ENCODE data around the gene BEGAIN.

BEGAIN gene

GRCh38 chr14:100601064-100601463 is 13.8 kb upstream of the BEGAIN start:
- DNase-seq (ENCODE audit: low read depth): no peak

DNA sequence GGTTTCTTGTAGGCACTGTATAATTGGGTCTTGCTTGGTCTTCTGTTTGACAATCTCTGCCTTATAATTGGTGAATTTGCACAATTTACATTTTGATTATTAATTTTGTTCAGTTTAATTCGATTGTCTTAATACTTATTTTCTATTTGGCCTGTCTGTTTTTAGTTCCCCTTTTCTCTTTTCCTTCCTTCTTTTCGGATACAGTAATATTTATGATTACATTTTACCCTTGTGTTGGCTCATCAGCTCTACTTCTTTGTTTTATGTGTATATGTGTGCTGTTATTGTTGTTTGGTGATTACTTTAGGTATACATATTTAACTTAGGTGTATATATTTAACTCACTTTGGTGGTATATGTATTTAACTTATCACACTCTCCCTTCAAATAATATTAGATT is 12.8 kb upstream of the BEGAIN start:
- DNase-seq (ENCODE audit: low read depth): no peak

- no peak for DNase-seq (ENCODE audit: low read depth)
Observed at GRCh38 chr14:100594625-100594951, 7.4 kb upstream of the BEGAIN start.

- no peak for DNase-seq (ENCODE audit: low read depth)
Observed at GRCh38 chr14:100593751-100594624, 6.8 kb upstream of the BEGAIN start.

DNA sequence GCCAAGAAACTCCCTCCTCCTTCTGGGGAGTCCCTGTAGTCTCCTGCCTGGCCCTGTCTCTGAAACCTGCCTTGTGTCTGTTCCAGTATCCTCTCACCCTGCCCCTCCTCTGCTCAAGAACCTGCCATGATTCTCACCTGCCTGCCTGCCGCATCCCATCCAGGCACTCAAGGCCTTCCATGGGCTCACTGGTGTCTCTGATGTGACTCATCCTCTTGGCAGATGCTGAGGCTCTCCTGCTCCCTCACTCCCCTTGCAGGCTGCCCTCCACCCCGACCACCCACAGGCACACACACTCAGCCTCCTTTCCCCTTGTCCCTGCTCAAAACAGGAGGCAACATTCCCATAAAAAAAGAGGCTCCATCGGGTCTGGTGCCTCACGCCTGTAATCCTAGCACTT is 5.8 kb upstream of the BEGAIN start:
- DNase-seq (ENCODE audit: low read depth): no peak

GRCh38 chr14:100592461-100592891 is 5.3 kb upstream of the BEGAIN start:
- no peak for DNase-seq (ENCODE audit: low read depth)

DNA sequence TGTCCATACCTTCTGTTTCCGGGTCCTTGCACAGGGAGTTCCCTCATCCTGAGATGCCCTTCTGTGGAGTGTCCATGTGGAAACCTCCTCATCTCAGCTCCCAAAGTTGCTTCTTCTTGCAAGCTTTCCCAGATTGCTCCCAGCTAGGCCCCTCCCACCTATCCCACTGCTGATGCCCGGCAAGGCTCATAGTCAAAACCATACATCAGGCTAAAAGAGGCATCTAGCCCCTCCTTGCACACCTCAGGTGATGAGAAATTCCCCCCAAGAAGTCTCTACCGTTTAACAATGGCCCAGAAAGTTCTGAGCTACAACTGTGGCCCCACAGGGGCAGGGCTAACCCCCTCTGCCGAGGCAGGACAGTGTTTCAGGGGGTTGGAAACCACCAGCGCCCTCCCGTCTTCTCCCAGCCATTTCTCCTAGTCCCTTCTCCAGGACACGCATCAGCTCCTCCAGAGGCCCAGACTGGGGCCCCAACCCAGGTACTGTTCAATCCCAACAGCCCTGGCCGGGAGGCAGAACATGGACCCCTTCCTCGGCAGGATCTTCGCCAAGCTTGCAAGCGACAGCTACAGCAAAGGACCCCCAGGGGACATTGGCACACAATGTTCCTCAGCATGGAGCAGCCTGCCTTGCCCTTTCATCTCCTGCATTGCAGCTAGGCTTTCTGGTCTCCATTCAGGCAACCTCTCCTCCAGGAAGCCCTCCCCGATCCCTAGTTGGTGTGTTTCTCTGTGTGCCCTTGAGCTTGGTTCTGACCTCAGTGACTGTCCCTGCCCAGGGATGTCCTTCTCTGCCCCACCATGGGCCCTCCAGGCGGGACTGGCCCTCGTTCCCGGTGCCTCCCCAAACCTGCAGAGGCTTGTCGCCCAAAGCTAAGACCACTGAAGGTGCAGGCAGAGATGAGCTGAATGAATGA is 4.5 kb upstream of the BEGAIN start:
- no peak for DNase-seq (ENCODE audit: low read depth)

DNA sequence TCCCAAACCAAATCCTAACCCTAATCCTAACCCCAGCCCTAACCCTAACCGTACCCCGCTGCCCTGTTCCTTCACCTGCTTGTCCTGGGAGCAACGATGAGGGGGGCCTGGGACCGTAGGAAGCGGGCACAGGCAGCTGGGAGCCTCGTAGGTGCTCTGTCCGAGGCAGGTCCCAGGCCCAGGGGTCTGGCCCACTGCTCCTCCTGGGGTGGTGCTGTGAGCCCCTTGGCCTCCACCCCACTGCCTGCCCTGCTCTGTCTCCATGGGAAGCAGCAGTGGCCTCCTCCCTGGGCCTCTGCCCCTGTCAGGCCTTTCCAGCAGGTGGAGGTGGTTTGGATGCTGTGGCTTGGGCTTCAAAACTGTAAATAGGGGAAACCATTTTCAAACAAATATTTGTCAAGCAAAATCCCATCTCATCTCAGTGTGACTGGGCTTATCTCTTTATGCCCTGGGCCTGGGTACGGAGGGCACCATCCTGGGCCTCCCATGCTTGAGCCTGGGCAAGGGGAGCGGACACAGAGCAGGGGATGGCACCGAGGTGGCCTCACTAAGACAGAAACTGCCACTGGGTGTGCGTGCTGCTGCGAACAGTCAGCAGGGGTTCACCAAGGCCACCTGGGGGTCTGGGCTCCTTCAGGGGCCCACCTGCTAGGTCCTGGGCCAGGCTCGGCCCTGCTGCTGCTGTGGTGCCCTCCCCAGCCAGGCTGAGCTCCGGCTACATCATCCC is 3.7 kb upstream of the BEGAIN start:
- DNase-seq (ENCODE audit: low read depth): no peak

- no peak for DNase-seq (ENCODE audit: low read depth)
Observed at GRCh38 chr14:100589760-100590469, 2.7 kb upstream of the BEGAIN start.

DNA sequence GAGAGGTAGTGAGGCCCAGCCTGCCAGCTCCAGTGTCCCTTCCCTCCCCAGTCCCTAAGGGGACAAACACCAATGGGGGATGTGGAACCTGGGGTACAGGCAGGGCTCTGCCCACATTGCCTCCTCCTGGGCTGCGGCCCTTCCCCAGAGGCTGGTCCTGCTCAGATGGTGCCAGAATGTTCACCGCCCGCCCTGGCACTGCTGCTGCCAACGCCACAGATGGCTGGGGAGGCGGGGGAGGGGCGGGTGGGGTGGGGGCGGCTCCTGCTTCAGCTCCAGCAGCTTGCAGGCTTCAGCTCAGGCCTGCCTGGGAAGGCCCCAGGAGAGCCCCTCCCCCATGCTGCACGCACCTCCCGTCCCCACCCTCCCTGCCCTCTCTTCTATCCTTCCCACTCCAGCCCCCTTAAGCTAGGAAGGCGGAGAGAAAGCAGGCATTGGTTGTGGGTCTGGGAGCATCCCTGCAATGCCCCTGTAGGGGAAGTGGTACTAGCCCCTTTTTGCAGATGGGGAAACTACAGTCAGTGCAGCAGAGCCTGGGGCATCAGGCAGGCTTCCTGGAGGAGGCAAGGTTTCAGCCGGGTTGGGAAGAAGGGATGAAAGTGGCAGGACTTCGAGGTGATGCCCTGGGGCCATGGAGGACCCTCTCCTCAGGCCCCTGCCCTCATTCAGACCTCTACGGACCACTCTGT is 2.0 kb upstream of the BEGAIN start:
- no peak for DNase-seq (ENCODE audit: low read depth)

GRCh38 chr14:100588671-100589070 is 1.5 kb upstream of the BEGAIN start:
- no peak for DNase-seq (ENCODE audit: low read depth)

GRCh38 chr14:100587763-100588411 is 670 bp upstream of the BEGAIN start:
- no peak for DNase-seq (ENCODE audit: low read depth)

- DNase-seq (ENCODE audit: low read depth): peak; percentile 57
Observed at GRCh38 chr14:100586403-100587085, 673 bp downstream of the BEGAIN start.

DNA sequence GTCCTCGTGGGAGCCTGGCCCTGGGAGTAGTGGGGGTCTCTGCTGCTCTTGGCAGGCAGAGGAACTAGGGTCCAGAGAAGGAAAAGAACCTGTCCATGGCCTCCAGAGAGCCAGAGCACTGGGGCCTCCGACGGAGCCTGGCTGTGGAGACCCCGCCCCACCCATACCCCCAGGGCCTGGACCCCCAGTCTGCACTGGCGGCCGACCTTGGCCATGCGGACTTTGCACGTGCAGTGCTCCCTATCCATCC is 1.1 kb downstream of the BEGAIN start:
- DNase-seq (ENCODE audit: low read depth): no peak

DNA sequence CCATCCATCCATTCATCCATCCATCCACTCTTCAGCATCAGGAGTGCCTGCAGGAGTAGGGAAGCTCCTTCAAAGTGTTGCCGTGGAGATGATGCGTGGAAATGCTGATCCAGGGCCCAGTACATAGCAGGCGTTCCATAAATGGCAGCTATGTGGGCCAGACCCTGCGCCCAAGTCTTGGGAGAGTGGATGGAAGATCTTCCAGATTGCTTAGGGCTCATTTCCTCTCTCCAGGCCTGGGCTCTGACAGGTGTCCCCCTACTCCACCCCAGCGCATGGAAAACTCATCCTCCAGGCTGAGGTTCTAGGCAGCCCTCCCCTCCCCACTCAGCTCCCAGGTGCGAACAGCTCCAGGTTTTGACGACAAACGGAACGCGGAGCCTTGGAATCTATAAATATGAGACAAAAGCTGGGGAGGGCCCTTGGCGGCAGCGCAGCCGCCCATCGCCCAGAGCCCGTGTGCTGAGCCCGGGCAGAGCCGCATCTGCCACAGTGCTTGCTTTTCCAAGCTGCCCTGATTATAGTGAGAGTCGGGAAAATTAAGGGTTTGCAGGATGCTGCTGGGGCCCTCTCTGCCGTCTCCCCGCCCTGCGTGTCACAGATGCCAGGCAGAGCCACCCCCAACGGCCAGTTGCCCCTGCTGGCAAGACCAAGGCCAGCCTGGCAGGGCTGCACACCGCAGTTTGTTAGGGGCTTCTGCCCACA is 1.6 kb downstream of the BEGAIN start:
- DNase-seq (ENCODE audit: low read depth): no peak

- DNase-seq (ENCODE audit: low read depth): no peak
Observed at GRCh38 chr14:100584056-100585031, 2.9 kb downstream of the BEGAIN start.

GRCh38 chr14:100583245-100583644 is 4.0 kb downstream of the BEGAIN start:
- DNase-seq (ENCODE audit: low read depth): no peak

DNA sequence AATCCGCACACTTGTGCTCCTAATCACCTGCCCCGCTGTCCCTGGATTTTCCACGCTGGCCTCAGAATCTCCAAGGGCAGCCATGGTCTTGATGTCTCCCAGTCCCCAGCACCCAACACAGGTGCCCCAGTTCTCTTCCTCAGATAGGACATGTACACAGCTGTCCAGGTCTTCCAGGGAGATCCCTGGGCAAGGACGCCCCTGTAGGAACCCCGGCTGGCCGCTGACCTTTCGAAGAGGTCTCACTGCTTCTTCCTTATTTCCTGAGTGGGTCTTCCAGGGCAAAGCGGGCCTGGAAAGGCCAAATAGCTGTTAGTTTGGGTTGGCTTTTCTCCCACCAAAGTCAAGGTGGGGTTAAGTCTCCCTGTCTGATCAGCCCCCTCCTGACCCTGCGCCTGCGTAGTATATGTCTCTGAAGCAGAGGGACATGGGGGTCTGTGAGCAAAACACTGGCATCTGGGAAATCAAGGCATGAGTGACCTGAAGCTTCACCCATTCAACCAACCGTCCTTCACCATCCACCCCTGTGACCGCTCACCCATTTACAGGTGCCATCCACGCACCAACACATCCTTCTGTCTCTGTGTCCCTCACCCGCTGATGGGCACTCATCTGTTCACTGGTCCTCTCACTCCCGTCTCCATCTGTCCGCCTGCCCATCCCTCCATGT is 4.6 kb downstream of the BEGAIN start:
- DNase-seq (ENCODE audit: low read depth): no peak
